B cell (primary cell): ENCODE data around the gene NDUFAF2.

Experiments used
- EZH2 ChIP-seq: IDR thresholded peaks from 2 replicates; pipeline ENCODE4 v1.6.1; 2012; ENCODE audit warnings: borderline replicate concordance, low read depth, mild to moderate bottlenecking, moderate library complexity, low read length; ENCODE audit not compliant: insufficient read depth, poor library complexity, severe bottlenecking
- TF ChIP-seq, protein P1 (sequence below): fragments of 200-600 bp; IDR thresholded peaks from one replicate; pipeline ENCODE4 v1.8.0; 2022; ENCODE audit warnings: antibody characterized with exemption, mild to moderate bottlenecking

DNA sequence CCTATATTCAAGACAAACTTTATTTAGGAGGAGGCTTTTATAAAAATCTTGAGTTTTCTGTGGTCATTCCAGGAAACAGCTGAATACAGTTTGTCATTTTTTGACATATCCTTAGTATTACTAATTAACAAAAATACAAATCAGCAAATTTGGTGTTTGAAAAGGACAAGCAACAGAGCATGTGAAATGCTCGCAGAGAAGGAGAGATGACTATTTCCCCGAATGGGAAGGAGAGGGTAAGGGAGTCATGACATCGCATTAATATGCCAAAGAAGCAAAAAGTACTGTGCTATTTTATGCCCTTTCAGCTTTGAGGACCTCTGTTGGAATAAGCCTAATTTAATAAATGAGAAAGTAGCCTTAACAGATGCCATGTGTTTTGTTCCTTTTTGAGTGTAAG lies 215.5 kb downstream of the NDUFAF2 start:
- TF ChIP-seq, protein P1, sequence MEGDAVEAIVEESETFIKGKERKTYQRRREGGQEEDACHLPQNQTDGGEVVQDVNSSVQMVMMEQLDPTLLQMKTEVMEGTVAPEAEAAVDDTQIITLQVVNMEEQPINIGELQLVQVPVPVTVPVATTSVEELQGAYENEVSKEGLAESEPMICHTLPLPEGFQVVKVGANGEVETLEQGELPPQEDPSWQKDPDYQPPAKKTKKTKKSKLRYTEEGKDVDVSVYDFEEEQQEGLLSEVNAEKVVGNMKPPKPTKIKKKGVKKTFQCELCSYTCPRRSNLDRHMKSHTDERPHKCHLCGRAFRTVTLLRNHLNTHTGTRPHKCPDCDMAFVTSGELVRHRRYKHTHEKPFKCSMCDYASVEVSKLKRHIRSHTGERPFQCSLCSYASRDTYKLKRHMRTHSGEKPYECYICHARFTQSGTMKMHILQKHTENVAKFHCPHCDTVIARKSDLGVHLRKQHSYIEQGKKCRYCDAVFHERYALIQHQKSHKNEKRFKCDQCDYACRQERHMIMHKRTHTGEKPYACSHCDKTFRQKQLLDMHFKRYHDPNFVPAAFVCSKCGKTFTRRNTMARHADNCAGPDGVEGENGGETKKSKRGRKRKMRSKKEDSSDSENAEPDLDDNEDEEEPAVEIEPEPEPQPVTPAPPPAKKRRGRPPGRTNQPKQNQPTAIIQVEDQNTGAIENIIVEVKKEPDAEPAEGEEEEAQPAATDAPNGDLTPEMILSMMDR, result no peak
- TF ChIP-seq EZH2, result no peak
